HEK293T (cell line): ENCODE results near the gene MFNG.
"Not testable (repeated sequence)": the region's sequence is repeated elsewhere in the genome, so short reads cannot be mapped to it uniquely, and the experiment has no call there.

Experiments
- ARNT ChIP-seq: fragments of 450-650 bp; IDR thresholded peaks from 2 replicates; pipeline ENCODE4 v1.6.1; 2017; ENCODE audit warnings: mild to moderate bottlenecking
- BHLHE40 ChIP-seq: fragments of 450-650 bp; IDR thresholded peaks from 2 replicates; pipeline ENCODE4 v1.6.1; 2016; ENCODE audit warnings: mild to moderate bottlenecking, moderate library complexity, borderline replicate concordance
- CTBP1 ChIP-seq: fragments of 450-650 bp; IDR thresholded peaks from 2 replicates; pipeline ENCODE4 v1.6.1; 2016; ENCODE audit warnings: borderline replicate concordance
- ELF4 ChIP-seq: fragments of 450-650 bp; IDR thresholded peaks from 2 replicates; pipeline ENCODE4 v1.6.1; 2017; ENCODE audit warnings: antibody characterized with exemption
- FOXA1 ChIP-seq: fragments of 450-650 bp; IDR thresholded peaks from 2 replicates; pipeline ENCODE4 v1.6.1; 2016; ENCODE audit warnings: mild to moderate bottlenecking
- FOXK2 ChIP-seq: fragments of 450-650 bp; IDR thresholded peaks from 2 replicates; pipeline ENCODE4 v1.6.1; 2016; ENCODE audit warnings: mild to moderate bottlenecking
- FOXM1 ChIP-seq: fragments of 450-650 bp; IDR thresholded peaks from 2 replicates; pipeline ENCODE4 v1.6.1; 2017; ENCODE audit warnings: mild to moderate bottlenecking, borderline replicate concordance
- NFRKB ChIP-seq: fragments of 450-650 bp; IDR thresholded peaks from 2 replicates; pipeline ENCODE4 v1.6.1; 2016; ENCODE audit warnings: mild to moderate bottlenecking, moderate library complexity
- SUZ12 ChIP-seq: fragments of 450-650 bp; IDR thresholded peaks from 2 replicates; pipeline ENCODE4 v1.6.1; 2016; ENCODE audit warnings: mild to moderate bottlenecking

- TF ChIP-seq SUZ12, FOXM1, NFRKB, BHLHE40, ARNT, FOXK2, FOXA1, ELF4, CTBP1: not testable (repeated sequence)
Observed at GRCh38 chr22:37527081-37527752, 41.0 kb upstream of the MFNG start.
